GM12878 (cell line): ENCODE results near the gene WDR18. TPM values are rescaled to one million over a fixed set of nuclear protein-coding genes. Genes with fewer than 3 reads are reported as not detected.

Experiments used
- CREB1 ChIP-seq: IDR thresholded peaks from 2 replicates; pipeline ENCODE4 v1.6.1; 2012; ENCODE audit warnings: low read depth, mild to moderate bottlenecking, inconsistent platforms
- CREM ChIP-seq: IDR thresholded peaks from 2 replicates; pipeline ENCODE4 v1.6.1; 2014; ENCODE audit warnings: antibody characterized with exemption, low read depth
- DPF2 ChIP-seq: fragments of 450-650 bp; IDR thresholded peaks from 2 replicates; pipeline ENCODE4 v1.6.1; 2017; ENCODE audit warnings: mild to moderate bottlenecking
- FOXK2 ChIP-seq: fragments of 450-650 bp; IDR thresholded peaks from 2 replicates; pipeline ENCODE4 v1.6.1; 2017; ENCODE audit warnings: mild to moderate bottlenecking, moderate library complexity
- FOXM1 ChIP-seq: IDR thresholded peaks from 2 replicates; pipeline ENCODE4 v1.6.1; 2012; ENCODE audit warnings: low read depth, mild to moderate bottlenecking, inconsistent platforms, low read length, moderate library complexity
- GATAD2B ChIP-seq: fragments of 450-650 bp; conservative IDR thresholded peaks from 2 replicates; pipeline ENCODE4 v1.6.1; 2017; ENCODE audit warnings: low read depth, mild to moderate bottlenecking, moderate library complexity
- KLF5 ChIP-seq: fragments of 450-650 bp; IDR thresholded peaks from 2 replicates; pipeline ENCODE4 v1.6.1; 2014; ENCODE audit warnings: mild to moderate bottlenecking; ENCODE audit not compliant: partially characterized antibody
- POLR2AphosphoS5 ChIP-seq: IDR thresholded peaks from 2 replicates; pipeline ENCODE4 v1.6.1; 2011; ENCODE audit warnings: mild to moderate bottlenecking, low read length, inconsistent platforms
- SMAD5 ChIP-seq: IDR thresholded peaks from 2 replicates; pipeline ENCODE4 v1.6.1; 2016; ENCODE audit warnings: antibody characterized with exemption, low read depth
- TCF12 ChIP-seq: IDR thresholded peaks from 2 replicates; pipeline ENCODE4 v1.6.1; 2011; ENCODE audit warnings: low read depth, mild to moderate bottlenecking, low read length
- WRNIP1 ChIP-seq: IDR thresholded peaks from 2 replicates; pipeline ENCODE4 v1.6.1; 2011; ENCODE audit warnings: low read depth, low read length, improper control_type of control experiment, borderline replicate concordance
- ZNF207 ChIP-seq: fragments of 450-650 bp; IDR thresholded peaks from 2 replicates; pipeline ENCODE4 v1.6.1; 2014; ENCODE audit warnings: antibody characterized with exemption, mild to moderate bottlenecking, borderline replicate concordance
- polyA plus RNA-seq, 11 experiments: library from polyadenylated mRNA; depleted of rRNA in 4 of 11; unstranded in 6 of 11; stranded (reverse) in 5 of 11; fragments of >200 nt; fragmentation: Nextera tagmentation in 4 of 11; fragmentation: Illumina TruSeq in 1 of 11; extraction: Ambion mirVana in 4 of 11; extraction: Trizol in 1 of 11; gene quantifications; 1 replicate in 1 of 11; 2 replicates in 10 of 11; pipeline versions ENCODE4 v1.2.1 to v1.2.3, GENCODE V29; 2011 to 2016; ENCODE audit warnings: inconsistent platforms in 2 of 11, missing spikeins in 2 of 11, low read depth in 1 of 11
- total RNA-seq, 4 experiments: library from RNA; depleted of rRNA in 3 of 4; stranded (reverse); fragments of >200 nt in 3 of 4; fragmentation: Illumina TruSeq in 1 of 4; extraction: Trizol in 1 of 4; gene quantifications; 2 replicates each; pipeline versions ENCODE4 v1.2.1 to v1.2.3, GENCODE V29; 2013 to 2021
- TF ChIP-seq, protein P1 (sequence below): fragments of 450-650 bp; IDR thresholded peaks from 2 replicates; pipeline ENCODE4 v1.6.1; 2018; ENCODE audit warnings: borderline replicate concordance, mild to moderate bottlenecking; ENCODE audit not compliant: partially characterized antibody
- TF ChIP-seq, protein P2 (sequence below): IDR thresholded peaks from 2 replicates; pipeline ENCODE4 v1.6.1; 2012; ENCODE audit warnings: low read length, inconsistent platforms
- TF ChIP-seq, protein P3 (sequence below): IDR thresholded peaks from 2 replicates; pipeline ENCODE4 v1.6.1; 2011; ENCODE audit warnings: low read depth, low read length, improper control_type of control experiment, borderline replicate concordance
- TF ChIP-seq, protein P4 (sequence below), 3 experiments: IDR thresholded peaks in 2 of 3; conservative IDR thresholded peaks in 1 of 3; 2 replicates each; pipeline ENCODE4 v1.5.1; 2011; ENCODE audit warnings: low read depth in 3 of 3, low read length in 3 of 3, mild to moderate bottlenecking in 3 of 3, control low read depth in 2 of 3, moderate library complexity in 2 of 3, inconsistent platforms in 1 of 3, mixed read lengths in 1 of 3; ENCODE audit not compliant: control insufficient read depth in 2 of 3, insufficient read depth in 1 of 3; ENCODE audit errors: extremely low read depth in 1 of 3
- TF ChIP-seq, protein P5 (sequence below): fragments of 150-350 bp; IDR thresholded peaks from 2 replicates; pipeline ENCODE4 v1.6.1; 2016; ENCODE audit warnings: low read depth, low read length
- TF ChIP-seq, protein P6 (sequence below): IDR thresholded peaks from 2 replicates; pipeline ENCODE4 v1.6.1; 2012; ENCODE audit warnings: low read depth, low read length, improper control_type of control experiment

The WDR18 gene
- total and polyA plus RNA-seq, 10 of the 15 experiments (the other 5 are each of a cell fraction or from before 2014, with no cell fraction given): 3.0 to 206 (median 62.3) TPM

DNA sequence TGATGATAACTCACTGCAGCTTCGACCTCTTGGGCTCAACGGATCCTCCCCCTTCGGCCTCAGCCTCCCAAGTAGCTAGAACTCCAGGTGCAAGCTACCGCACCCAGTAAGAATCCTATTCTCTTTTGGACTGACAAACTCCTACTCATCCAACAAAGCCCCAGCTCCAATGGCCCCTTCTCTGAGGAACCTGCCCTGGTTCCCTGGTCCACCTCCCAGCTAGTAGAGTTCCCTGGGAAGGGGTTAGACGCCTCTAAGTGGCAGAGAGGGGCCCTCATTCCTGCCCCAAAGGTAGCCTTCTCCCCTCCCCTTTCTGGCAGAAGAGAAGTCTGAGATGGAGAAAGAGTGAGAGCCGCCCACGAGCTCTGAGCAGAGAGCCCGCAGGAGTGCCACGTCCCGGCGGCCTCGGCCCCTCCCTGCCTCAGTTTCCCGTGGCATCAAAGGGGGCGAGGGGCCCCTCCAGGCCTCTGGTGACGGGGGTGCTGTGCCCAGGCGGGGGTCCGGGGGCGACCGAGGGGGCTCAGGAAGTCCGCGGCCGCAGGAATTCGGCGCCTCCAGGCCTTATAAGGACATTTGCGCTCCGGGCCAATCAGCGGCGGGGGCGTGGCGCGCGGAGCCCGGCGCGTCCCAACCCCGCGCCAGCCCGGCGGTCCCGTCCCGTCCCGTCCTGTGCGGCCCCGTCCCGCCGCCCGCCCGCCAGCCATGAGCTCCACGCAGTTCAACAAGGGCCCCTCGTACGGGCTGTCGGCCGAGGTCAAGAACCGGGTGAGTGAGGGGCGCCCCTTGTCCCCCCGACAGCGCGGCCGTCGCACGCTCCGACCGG, 42.0 kb downstream of the WDR18 start, which contains the start of gene CNN2 (continued):
- TF ChIP-seq TCF12: 0 out of 2 replicates have a peak, but pooled peaks have one; percentile 3
- TF ChIP-seq ZNF207: no peak
- no peak for TF ChIP-seq KLF5
- TF ChIP-seq POLR2AphosphoS5: peak; percentile 79; the same call in 1 of the 2 replicates
- peak; percentile 73 for TF ChIP-seq DPF2
- TF ChIP-seq, protein P1, sequence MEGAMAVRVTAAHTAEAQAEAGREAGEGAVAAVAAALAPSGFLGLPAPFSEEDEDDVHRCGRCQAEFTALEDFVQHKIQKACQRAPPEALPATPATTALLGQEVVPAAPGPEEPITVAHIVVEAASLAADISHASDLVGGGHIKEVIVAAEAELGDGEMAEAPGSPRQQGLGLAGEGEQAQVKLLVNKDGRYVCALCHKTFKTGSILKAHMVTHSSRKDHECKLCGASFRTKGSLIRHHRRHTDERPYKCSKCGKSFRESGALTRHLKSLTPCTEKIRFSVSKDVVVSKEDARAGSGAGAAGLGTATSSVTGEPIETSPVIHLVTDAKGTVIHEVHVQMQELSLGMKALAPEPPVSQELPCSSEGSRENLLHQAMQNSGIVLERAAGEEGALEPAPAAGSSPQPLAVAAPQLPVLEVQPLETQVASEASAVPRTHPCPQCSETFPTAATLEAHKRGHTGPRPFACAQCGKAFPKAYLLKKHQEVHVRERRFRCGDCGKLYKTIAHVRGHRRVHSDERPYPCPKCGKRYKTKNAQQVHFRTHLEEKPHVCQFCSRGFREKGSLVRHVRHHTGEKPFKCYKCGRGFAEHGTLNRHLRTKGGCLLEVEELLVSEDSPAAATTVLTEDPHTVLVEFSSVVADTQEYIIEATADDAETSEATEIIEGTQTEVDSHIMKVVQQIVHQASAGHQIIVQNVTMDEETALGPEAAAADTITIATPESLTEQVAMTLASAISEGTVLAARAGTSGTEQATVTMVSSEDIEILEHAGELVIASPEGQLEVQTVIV: no peak
- TF ChIP-seq CREB1: no peak; the same call in 1 of the 2 replicates
- TF ChIP-seq, protein P2, sequence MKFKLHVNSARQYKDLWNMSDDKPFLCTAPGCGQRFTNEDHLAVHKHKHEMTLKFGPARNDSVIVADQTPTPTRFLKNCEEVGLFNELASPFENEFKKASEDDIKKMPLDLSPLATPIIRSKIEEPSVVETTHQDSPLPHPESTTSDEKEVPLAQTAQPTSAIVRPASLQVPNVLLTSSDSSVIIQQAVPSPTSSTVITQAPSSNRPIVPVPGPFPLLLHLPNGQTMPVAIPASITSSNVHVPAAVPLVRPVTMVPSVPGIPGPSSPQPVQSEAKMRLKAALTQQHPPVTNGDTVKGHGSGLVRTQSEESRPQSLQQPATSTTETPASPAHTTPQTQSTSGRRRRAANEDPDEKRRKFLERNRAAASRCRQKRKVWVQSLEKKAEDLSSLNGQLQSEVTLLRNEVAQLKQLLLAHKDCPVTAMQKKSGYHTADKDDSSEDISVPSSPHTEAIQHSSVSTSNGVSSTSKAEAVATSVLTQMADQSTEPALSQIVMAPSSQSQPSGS: no peak
- TF ChIP-seq, protein P3, sequence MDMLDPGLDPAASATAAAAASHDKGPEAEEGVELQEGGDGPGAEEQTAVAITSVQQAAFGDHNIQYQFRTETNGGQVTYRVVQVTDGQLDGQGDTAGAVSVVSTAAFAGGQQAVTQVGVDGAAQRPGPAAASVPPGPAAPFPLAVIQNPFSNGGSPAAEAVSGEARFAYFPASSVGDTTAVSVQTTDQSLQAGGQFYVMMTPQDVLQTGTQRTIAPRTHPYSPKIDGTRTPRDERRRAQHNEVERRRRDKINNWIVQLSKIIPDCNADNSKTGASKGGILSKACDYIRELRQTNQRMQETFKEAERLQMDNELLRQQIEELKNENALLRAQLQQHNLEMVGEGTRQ: no peak
- TF ChIP-seq FOXM1: no peak
- TF ChIP-seq, protein P4, sequence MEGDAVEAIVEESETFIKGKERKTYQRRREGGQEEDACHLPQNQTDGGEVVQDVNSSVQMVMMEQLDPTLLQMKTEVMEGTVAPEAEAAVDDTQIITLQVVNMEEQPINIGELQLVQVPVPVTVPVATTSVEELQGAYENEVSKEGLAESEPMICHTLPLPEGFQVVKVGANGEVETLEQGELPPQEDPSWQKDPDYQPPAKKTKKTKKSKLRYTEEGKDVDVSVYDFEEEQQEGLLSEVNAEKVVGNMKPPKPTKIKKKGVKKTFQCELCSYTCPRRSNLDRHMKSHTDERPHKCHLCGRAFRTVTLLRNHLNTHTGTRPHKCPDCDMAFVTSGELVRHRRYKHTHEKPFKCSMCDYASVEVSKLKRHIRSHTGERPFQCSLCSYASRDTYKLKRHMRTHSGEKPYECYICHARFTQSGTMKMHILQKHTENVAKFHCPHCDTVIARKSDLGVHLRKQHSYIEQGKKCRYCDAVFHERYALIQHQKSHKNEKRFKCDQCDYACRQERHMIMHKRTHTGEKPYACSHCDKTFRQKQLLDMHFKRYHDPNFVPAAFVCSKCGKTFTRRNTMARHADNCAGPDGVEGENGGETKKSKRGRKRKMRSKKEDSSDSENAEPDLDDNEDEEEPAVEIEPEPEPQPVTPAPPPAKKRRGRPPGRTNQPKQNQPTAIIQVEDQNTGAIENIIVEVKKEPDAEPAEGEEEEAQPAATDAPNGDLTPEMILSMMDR (IDR thresholded peaks at IDR 0.05 in 2 of 3, conservative IDR thresholded peaks at IDR 0.05 in 1 of 3; ENCODE audit: control insufficient read depth in 2 of 3, extremely low read depth in 1 of 3, insufficient read depth in 1 of 3, low read depth in 3 of 3, low read length in 3 of 3): no peak
- peak; percentile 21; the same call in 1 of the 2 replicates for TF ChIP-seq CREM
- TF ChIP-seq, protein P5, sequence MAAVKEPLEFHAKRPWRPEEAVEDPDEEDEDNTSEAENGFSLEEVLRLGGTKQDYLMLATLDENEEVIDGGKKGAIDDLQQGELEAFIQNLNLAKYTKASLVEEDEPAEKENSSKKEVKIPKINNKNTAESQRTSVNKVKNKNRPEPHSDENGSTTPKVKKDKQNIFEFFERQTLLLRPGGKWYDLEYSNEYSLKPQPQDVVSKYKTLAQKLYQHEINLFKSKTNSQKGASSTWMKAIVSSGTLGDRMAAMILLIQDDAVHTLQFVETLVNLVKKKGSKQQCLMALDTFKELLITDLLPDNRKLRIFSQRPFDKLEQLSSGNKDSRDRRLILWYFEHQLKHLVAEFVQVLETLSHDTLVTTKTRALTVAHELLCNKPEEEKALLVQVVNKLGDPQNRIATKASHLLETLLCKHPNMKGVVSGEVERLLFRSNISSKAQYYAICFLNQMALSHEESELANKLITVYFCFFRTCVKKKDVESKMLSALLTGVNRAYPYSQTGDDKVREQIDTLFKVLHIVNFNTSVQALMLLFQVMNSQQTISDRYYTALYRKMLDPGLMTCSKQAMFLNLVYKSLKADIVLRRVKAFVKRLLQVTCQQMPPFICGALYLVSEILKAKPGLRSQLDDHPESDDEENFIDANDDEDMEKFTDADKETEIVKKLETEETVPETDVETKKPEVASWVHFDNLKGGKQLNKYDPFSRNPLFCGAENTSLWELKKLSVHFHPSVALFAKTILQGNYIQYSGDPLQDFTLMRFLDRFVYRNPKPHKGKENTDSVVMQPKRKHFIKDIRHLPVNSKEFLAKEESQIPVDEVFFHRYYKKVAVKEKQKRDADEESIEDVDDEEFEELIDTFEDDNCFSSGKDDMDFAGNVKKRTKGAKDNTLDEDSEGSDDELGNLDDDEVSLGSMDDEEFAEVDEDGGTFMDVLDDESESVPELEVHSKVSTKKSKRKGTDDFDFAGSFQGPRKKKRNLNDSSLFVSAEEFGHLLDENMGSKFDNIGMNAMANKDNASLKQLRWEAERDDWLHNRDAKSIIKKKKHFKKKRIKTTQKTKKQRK: no peak
- peak; percentile 81 for TF ChIP-seq GATAD2B
- TF ChIP-seq, protein P6, sequence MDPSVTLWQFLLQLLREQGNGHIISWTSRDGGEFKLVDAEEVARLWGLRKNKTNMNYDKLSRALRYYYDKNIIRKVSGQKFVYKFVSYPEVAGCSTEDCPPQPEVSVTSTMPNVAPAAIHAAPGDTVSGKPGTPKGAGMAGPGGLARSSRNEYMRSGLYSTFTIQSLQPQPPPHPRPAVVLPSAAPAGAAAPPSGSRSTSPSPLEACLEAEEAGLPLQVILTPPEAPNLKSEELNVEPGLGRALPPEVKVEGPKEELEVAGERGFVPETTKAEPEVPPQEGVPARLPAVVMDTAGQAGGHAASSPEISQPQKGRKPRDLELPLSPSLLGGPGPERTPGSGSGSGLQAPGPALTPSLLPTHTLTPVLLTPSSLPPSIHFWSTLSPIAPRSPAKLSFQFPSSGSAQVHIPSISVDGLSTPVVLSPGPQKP: no peak; the same call in 1 of the 2 replicates
- no peak for TF ChIP-seq FOXK2
- 0 out of 2 replicates have a peak, but pooled peaks have one; percentile 54 for TF ChIP-seq SMAD5
- no peak for TF ChIP-seq WRNIP1
